GM04503 (cell line): ENCODE results near the gene ABCC12.

Source experiments
- DNase-seq: peaks from one replicate; pipeline ENCODE4 v3.0.0-alpha.2; 2012; ENCODE audit warnings: low read depth

The ABCC12 gene

DNA sequence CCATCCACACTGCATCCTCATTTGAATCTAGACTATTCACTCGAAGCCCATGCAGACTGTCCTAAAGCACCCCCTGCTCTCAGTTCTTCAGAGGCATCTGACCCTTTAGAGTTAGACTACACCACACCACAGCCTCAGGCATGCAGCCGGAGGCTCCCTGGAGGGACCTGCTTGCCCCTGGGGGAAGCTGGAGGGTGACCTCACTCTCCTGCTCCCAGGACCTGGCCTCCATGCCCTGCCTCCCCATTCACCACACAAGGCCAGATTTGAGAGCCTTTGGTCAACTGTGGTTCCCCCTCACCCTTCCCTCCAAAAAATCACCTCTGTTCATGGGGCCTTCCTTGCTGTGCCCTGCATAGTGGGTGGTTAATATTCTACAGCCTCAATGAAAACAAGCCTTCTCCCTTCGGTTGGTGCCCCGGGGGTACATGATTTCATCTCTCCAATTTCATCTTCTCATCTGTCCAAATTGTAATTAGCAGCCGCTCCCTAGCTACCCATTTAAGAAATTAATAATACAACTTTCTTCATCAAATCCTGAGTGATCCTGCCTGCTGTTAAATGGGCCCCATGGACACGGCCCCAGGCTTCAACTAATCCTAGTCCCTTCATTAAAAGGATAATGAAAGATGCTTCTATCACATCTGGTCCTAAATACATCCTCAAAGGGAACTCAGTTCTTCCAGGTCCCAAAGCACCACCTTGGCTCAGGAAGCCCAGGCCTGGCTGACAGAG, 24.4 kb downstream of the ABCC12 start:
- DNase-seq: no peak

DNA sequence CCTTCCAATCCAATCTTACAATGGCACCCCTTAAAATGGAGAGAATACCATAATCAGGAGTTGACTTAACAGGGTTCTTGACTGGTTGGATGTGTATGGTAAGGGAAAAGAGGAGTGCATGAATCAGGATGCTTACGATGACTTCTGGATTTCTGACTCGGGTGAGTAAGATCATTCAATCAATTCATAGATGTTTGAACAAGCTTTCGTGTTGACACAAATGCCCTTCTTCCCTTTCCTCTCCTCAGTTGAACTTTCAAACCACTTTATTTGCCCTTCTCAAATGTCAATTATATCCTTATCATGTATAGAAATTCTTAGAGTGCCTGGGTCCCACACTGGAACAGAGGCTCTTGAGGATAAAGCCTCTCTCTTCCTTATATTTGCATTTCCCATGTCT, 25.9 kb downstream of the ABCC12 start:
- no peak for DNase-seq

DNA sequence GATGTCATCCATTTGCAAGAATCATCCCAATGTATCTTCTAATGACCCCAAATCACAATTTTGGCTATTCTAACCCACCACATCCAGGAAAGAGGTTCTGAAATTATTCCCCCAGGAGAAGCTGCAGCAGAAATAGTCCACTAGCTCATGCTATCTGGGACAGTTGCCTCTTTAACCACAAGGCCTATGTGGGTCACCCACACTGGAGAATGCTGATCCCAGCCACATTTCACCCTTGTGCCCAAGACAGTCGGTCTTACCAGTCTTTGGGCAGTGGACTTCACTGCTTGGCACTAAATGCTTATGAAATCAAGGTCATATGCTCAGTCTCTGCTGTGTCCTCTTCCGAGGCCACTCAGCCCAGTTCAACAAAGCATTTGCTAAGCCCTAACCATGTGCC, 27.0 kb downstream of the ABCC12 start:
- DNase-seq: no peak

DNA sequence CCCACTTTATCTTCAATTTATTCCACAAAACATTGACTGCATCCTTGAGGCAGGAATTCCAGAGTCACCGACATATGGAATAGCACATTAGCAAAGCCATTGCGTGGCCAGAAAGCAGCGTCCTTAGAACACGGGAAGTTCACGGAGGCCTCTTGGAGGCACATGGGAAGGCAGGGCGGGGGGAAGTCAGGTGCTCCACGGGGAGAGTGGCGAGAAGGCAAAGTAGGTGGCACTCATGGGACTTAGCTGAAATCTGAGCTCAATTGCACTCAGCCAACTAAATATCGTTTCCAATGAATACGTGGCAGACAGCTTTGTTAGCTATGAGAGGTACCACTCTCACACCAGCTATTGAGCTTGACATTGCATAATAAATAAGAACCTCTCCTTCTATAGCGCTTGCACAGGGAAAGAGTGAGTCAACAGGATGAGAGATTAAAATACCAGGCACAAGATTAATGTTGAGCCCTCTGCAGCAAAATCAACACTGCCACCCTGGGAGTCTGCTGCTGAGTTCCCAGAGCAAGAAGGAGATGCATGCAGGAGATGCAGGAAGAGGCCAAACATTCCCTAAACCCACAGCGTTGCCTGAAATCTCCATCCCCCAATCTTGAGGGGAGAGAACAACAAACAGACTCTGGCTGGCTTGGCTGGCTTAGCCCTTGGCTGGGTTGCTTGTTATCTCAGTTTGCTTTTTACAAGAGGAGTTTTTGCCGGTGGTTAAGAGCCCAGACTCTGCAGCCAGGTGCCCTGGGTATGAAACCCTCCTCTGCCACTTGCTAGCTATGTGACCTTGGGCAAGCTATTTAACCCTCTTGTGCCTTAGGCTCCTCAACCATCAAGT, 28.8 kb downstream of the ABCC12 start:
- peak; percentile 98 for DNase-seq

DNA sequence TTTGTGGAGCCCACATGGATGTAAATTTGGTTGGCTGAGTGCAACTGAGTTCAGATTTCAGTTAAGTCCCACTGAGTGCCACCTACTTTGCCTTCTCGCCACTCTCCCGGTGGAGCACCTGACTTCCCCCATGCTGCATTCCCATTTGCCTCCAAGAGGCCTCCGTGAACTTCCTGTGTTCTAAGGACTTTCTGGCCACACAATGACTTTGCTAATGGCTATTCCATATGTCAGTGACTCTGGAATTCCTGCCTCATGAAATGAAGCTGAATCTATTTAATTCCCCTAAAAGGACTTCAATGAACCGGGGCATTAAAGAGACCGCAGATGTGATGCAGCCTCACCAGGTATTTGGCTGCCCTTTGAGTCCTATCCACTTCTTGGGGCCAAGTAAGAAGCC, 29.9 kb downstream of the ABCC12 start:
- no peak for DNase-seq

DNA sequence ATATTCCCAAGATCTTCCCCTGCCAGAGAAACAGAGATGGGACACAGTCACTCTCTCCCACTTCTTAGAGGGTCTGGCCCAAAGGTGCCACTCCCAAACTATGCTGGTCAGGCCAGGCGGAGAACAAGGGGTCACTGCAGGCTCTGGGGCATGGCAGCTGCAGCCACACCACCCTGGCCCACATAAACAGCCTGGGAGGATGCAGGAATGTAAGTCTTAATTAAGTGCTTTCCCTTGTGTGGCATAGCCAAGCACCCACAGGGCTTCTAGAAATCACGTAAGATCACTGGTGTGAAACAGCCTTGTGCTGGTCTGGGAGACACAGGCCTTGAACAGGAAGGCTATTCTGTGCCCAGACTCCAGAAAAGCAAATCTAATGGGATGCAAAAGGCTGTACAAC, 31.5 kb downstream of the ABCC12 start:
- DNase-seq: no peak

DNA sequence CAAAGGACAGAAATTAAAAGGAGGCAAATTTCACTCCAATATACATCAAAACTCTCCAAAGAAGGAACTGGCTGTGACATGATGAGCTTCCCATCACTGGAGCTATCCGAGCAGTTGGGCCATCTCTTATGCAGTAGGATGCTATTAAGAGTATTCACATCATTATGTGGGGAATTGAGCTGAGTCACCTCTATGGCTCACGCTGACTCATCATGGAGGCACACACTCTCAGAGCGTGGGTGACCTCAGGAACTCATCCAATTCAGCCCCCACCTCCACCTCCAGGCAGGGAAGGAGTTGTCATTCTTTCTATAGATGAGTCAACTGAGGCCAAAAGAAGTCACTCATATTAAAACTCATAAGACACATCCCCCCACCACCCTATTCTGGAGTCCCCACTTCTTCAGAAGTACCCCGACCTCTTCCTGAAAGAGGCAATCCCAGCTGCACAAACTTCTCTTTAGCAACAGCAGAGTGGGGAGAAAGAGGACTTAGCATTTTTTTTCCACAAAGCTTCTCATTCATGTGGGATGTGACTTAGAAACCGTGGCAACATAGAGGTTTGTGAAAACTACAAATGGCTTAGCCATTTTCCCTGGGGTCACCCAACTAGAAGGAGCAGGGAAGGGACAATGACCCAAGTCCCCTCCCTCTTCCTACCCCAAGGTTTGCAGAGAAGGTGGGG, 32.5 kb downstream of the ABCC12 start:
- DNase-seq: peak; percentile 97

DNA sequence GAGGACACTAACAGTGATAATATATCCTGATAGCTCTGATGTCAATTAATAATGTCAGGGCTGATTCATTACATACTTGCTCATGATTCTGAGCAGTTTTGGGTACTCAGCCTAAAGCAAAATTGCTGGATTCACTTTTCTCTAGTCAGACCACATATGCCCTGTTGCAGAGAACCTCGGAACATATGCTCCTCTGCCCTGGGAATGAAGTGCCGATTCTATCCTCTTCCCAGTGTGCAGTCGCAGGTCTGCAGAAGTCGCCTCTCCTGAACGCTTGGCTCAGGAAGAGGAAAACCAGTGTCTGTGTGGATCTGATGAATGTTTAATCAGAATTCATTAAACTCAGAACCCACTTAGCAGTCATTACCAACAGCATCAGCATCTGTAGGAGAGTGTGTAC, 34.5 kb downstream of the ABCC12 start:
- DNase-seq: no peak

DNA sequence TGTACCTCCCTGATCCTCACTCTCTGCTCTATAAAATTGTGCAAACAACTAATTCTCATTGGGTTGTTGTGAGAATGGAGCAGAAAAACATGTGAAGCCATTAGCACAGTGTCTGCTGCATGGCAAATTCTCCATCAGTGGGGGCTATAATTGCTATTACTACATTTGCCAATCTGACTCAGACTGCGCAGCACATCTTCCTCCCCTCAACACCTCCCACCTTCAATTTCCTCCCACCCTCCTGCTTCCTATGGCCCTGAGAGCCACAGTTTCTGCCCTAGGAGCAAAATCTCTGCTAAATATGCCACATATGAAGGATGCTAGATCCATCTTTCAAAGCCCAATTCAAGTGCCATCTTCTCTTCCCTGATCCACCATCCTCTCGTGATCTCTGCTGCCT, 37.0 kb downstream of the ABCC12 start:
- no peak for DNase-seq

DNA sequence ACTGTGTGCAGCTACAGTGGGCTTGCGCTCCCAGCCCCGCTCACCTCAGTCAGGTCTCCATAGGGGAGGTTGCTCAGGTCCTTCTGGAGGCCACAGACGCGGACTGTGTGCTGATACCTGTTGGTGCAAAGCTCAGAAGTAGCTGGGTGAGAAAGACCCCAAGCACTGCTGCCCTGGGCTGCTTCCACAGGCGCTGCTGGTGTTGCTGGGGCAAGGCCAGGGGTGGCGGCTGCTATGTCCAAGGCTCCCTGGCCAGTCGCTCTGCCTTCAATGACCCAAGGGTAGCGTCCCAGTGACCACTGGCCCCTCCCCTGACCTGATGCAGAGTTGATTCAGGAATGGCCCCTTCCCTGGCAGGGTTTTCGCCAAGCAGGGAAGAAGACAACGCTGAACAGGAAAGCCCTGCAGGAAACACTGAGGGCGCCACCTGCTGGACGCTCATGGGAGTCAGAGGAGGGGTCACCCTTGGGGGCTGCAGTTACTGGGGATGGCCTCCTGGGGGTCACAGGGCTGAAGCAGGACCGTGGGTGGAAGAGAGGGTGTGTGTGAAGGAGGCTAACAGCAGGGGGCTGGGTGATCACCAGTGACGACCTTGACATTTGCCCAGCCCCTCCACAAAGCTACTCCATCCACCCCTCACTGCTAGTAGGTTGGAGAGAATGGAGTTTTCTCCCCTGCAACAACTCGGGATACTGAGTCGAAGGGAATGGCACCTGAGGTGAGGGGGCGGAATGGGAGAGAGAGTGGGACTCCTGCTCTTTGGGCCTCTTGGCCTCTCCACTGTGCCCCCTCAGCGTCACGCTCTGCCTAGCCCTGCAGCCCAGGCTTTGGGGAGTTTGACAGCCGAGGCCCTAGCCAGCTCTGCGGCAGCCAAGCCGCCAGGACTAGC, 38.3 kb downstream of the ABCC12 start:
- DNase-seq: no peak

DNA sequence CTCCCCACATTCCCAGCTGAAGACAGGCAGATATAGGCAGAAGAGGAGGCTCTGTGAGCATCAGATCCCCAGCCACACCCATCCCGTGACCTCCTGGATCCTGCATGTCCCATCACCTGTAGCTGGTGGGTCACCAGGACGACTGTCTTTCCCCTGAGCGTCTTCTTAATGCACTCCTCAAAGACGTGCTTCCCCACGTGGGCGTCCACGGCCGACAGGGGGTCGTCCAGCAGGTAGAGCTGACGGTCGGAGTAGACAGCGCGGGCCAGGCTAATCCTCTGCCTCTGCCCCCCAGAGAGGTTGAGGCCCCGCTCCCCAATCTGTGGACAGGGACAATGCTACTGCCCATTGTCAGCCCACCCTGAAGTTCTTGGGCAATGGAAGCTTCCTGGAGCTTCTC, 40.5 kb downstream of the ABCC12 start:
- DNase-seq: no peak

DNA sequence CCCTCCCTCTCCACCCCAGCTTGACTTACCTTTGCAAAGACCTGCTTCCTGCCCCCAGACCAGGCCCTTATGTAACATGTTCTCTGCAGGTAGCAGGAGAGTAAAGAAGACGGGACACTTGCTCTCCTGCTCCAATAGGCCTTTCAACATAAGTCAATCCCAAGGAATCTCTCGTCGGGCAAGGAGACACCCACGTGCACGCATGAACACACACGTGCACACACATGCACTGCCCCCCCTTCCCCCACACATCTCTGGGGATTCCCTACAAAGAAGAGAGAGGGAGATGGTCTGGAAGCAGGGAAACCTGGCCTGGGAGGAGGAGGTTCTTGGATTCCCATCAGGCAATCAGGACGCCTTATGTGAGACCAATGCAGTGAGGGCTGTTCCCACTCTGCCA, 41.4 kb downstream of the ABCC12 start:
- no peak for DNase-seq

DNA sequence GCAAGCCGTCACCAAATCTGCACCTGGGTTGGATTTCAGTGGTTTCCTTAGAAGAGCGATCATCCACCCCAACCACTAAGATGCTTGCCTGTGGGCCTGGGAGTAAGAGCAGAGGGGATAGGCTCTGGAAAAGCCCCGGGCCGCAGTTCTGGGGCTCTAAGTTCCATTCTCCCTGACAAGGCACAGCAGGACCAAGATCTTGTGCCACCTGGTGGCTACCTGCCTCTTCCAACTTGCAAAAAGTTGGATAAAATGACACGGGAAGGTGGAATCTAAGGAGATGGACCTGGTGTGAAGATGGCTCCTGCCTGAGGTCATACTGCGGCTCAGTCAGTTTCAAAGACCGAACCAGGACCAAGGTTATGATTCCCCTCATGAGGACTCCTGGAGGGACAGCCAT, 42.3 kb downstream of the ABCC12 start:
- no peak for DNase-seq

DNA sequence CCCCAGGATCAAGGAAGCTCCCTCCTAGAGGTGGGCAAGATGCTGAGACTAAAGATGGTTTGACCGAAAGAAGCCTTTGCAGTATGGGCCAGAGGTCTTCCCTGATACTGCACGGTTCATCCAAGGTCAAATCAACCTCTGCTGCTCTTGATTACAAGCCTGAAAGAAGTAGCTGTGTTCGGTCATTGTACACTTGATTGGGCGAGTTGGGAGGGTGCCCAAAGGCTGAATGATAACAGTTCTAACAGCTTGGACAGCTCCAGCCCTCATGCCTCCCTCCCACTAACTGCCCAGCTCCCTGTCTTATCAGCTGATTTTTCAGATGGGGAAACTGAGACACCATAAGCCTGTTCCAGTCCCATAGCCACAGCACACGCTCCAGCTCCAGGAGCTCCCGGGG, 42.8 kb downstream of the ABCC12 start:
- DNase-seq: no peak

DNA sequence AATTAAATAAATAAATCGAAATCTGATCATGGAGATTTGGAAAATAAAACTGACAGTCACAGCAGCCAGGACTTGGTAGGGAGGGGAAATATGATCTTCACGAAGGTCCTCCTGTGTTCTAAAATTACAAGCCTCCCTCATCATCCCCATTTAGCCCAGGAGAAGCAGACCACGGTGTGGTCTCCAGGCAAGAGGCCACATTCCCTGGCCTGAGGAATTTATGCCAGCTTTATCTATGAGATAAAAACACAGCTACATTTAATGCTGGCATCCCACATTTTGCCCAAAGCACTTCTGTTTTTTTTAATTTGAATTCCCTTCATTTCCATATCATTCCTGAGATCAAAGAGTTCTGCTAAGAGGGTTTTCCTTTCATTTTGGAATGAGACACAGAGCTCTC, 43.2 kb downstream of the ABCC12 start:
- no peak for DNase-seq

DNA sequence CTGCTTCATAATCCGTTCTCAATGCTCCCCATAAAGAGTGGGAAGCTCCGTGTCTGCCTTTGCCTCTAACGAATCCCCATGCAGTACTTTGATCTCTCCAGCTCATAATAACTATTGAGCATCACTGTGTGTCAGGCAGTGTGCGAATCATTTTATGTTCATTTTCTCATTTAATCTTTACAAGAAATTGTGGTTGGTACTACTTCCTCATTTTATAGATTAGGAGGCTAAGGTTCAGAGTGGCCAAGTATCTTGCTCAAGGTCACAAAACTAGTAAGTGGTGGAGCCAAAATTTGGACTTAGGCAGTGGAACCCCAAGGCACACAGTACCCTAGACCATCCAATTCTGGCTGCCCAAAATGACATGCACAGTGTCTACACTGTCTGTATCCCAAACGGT, 44.8 kb downstream of the ABCC12 start:
- no peak for DNase-seq

DNA sequence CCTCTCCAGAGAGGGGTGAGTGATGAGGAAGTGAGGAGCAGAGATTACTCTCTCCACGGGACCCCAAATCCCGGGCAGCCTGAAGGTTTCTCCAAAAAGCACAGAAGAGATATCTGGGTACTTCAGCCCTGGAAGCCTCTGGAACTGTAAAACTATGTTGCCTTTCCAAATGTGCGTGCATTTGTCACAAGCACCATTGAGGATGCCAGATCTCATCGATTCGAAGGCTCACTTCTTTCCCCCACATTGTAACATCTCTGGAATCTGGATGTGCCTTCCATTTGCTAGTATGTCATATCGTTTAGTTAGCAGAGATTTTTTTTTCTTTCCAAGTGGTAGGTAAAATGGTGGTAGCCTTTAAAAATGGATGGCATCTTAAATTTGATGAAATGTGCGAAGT, 45.8 kb downstream of the ABCC12 start:
- DNase-seq: no peak

DNA sequence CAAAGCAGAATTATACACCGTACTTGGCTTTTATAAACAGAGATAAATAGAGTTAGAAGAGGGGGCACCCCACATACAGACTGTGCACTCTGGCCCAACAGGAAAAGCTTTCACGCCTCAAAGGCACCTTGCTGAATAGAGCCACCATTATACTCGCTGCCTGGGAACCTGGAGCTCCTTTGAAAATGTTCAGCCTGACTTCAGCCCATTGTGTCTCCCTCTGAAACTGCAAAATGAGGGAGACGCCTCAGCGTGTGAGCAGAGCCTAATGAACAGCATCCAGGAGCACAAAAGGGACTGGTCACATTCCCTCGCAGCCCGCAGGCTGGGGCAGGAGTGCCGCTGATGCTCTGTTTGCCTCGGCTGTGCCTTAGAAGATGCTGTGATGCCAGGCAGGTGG, 46.3 kb downstream of the ABCC12 start:
- no peak for DNase-seq

DNA sequence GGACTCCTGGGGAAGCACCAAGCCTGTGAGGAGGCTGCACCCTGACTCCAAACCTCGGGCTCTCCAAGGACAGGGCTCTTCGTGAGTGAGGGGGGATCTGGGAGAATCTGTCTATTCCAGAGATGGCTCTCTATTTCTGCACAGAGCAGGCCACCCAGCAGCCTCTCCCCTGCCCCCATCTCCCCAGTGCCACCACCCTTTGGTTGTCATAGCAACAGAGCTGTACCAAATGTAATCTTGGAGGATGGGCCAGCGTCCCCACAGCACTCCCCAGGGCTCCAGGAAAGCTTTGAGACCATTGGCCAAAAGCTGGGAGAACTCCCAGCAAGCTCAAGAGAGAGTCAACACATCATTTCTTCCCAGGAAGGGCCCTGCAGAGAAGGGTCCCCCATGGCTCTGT, 49.3 kb downstream of the ABCC12 start:
- DNase-seq: no peak
